ENCODE results near the gene TGM5.

Gene TGM5, protein sequence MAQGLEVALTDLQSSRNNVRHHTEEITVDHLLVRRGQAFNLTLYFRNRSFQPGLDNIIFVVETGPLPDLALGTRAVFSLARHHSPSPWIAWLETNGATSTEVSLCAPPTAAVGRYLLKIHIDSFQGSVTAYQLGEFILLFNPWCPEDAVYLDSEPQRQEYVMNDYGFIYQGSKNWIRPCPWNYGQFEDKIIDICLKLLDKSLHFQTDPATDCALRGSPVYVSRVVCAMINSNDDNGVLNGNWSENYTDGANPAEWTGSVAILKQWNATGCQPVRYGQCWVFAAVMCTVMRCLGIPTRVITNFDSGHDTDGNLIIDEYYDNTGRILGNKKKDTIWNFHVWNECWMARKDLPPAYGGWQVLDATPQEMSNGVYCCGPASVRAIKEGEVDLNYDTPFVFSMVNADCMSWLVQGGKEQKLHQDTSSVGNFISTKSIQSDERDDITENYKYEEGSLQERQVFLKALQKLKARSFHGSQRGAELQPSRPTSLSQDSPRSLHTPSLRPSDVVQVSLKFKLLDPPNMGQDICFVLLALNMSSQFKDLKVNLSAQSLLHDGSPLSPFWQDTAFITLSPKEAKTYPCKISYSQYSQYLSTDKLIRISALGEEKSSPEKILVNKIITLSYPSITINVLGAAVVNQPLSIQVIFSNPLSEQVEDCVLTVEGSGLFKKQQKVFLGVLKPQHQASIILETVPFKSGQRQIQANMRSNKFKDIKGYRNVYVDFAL

DNA sequence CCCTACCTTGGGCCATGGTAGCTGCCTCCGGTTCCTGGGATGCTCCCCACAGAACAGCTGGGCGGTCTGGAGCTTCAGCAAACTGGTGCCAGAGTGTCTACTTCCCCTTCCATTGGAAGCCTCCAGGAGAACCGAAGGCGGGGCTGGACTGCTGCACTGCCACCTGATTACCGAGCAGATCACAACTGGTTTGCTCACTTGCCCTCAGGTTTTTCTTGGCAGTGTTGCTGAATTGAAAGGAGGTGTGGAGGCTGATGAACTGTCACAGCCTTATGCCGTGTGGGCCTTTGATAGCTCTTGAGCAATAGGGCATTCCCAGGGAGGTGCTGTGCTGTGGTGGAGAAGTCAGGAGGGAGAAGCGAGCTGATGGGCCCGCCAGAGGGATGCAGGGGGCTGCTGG lies at the start of gene TGM5:
TGM5 (minus strand) TSS at position 95 of the 400 bp plus-strand sequence; CDS start at position 16, 79 bp downstream.
- in situ Hi-C loops (cut with HindIII; ENCODE audit: low sequenced_read_pairs), result no loop called here
- no peak within 1 kb of the TSS for H3K4me3 ChIP-seq (ENCODE audit: low read depth, low read length)

DNA sequence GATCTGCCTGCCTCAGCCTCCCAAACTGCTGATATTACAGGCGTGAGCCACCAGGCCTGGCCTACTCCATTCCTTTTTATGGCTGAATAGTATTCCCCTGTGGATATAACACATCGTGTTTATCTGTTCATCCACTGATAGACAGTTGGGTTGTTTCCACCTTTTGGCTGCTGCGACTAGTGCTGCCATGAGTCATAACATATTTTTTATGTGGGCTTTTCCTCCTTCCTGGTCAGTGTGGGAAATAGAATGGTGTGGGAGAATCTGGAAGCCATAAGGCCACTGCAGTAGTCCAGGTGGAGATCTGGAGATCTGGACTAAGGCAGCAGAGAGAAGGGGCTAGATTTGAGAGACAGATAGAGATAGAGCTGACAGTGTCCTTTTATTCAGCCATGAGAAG lies 47.4 kb upstream of the TGM5 start:
- DNase-seq (ENCODE audit: low read depth, low spot score), result no peak
- TF ChIP-seq, protein P1, sequence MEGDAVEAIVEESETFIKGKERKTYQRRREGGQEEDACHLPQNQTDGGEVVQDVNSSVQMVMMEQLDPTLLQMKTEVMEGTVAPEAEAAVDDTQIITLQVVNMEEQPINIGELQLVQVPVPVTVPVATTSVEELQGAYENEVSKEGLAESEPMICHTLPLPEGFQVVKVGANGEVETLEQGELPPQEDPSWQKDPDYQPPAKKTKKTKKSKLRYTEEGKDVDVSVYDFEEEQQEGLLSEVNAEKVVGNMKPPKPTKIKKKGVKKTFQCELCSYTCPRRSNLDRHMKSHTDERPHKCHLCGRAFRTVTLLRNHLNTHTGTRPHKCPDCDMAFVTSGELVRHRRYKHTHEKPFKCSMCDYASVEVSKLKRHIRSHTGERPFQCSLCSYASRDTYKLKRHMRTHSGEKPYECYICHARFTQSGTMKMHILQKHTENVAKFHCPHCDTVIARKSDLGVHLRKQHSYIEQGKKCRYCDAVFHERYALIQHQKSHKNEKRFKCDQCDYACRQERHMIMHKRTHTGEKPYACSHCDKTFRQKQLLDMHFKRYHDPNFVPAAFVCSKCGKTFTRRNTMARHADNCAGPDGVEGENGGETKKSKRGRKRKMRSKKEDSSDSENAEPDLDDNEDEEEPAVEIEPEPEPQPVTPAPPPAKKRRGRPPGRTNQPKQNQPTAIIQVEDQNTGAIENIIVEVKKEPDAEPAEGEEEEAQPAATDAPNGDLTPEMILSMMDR (IDR thresholded peaks at IDR 0.05; ENCODE audit: low read depth, low read length), result no peak
- in situ Hi-C loops (cut with HindIII; ENCODE audit: low sequenced_read_pairs), result no loop called here
- H3K4me3 ChIP-seq (ENCODE audit: low read depth, low read length), result no peak overlapping the region

More for the DNA sequence above, at the start of gene TGM5:
- DNase-seq (ENCODE audit: low read depth, low spot score), result no peak
- TF ChIP-seq, protein P1 (IDR thresholded peaks at IDR 0.05; ENCODE audit: low read depth, low read length), result no peak

DNA sequence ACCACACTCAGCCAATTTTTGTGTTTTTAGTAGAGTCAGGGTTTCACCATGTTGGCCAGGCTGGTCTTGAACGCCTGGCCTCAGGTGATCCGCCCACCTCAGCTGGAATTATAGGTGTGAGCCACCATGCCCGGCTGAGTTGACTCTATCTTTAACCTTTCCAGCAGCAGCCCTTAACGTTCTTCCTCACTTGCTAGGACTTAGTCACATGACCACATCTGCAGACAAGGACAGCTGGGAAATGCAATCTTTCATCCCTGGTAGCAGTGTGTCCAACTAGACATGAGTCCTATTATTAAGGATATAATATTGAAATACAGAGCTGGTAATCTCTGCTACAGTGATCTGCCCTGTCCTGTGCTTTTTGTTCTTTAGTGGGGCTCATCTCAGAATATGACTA lies 45.6 kb upstream of the TGM5 start:
- TF ChIP-seq, protein P1 (IDR thresholded peaks at IDR 0.05; ENCODE audit: low read depth, low read length), result no peak
- in situ Hi-C loops (cut with HindIII; ENCODE audit: low sequenced_read_pairs), result no loop called here
- H3K4me3 ChIP-seq (ENCODE audit: low read depth, low read length), result no peak overlapping the region
- DNase-seq (ENCODE audit: low read depth, low spot score), result no peak

DNA sequence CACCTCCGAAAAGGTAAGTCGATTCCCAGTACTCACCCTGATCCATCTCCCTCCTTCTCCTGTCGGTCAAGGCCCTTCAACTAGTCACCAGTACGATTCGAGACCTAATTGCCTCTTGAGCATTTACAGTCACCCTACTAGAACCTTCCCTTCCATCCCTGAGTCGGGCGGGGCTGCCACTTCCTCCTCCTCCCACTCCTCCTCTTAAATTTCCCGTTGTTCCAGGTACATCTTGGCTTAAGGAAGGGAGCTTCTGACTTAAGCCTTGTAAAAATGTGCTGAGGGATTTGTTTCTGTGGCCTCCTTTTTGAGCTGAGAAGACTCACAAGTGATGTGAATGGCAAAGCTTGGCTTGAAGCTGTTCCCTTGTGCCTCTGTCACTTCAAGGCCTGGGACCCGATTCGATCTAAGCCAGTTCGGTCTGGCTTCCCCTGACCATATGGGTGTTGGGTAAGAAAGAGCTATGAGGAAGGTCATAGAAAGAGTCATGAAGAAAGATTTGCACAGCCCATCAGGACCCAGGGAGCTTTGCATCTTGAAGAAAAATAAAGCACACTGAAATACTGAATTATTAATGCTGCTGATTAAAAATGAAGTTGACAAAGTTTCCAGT lies 35.6 kb upstream of the TGM5 start, which contains the start of gene TGM7:
TGM7 (minus strand) TSS at position 51 of the 613 bp plus-strand sequence.
- in situ Hi-C loops (cut with HindIII; ENCODE audit: low sequenced_read_pairs), result no loop called here
- TF ChIP-seq, protein P1 (IDR thresholded peaks at IDR 0.05; ENCODE audit: low read depth, low read length), result no peak
- no peak for DNase-seq (ENCODE audit: low read depth, low spot score)
- H3K4me3 ChIP-seq (ENCODE audit: low read depth, low read length), result no peak within 1 kb of the TSS

DNA sequence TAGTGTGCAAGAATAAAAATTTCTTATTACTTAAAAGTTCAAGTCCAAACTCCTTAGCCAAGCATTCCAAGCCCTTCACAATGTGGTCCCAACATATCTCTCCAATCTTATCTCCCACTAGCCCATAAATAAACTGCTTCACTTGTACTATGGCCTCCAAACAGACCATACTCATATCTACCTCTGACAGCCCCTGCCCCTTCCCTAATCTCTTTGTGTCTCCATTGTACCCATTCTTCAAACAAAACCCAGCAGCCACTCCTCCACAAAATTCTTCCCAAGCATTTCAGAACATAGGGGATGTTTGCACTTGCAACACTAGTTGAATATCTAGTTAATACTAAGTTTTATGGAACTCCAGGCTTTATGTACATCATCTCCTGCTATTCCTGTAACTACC lies 33.2 kb upstream of the TGM5 start:
- no peak for DNase-seq (ENCODE audit: low read depth, low spot score)
- no peak overlapping the region for H3K4me3 ChIP-seq (ENCODE audit: low read depth, low read length)
- TF ChIP-seq, protein P1 (IDR thresholded peaks at IDR 0.05; ENCODE audit: low read depth, low read length), result no peak
- in situ Hi-C loops (cut with HindIII; ENCODE audit: low sequenced_read_pairs), result no loop called here

DNA sequence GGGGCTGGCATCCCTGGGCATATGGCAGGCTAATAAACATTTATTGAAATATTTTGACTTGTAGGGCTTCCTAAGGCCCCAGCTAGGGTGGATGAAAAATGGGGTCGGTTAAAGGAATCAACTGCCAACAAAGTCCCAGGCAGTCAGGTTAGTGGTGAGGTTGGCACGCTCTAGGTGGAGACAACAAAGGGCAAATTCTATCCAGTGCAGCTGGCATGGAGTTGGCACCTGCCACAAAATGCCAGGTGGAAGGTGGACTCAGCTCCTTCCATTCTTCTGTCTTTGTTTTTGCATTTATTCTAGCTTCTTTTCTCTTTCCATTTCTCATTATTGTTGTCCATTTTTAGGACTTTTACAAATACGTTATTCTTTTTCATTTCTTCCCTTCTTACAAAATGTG lies 32.7 kb upstream of the TGM5 start:
- in situ Hi-C loops (cut with HindIII; ENCODE audit: low sequenced_read_pairs), result no loop called here
- TF ChIP-seq, protein P1 (IDR thresholded peaks at IDR 0.05; ENCODE audit: low read depth, low read length), result no peak

More for the DNA sequence above, 32.7 kb upstream of the TGM5 start:
- no peak overlapping the region for H3K4me3 ChIP-seq (ENCODE audit: low read depth, low read length)
- DNase-seq (ENCODE audit: low read depth, low spot score), result no peak

All from astrocyte of the spinal cord (primary cell).